Spleen (tissue), 11 donors: Measurements from ENCODE around the gene FES. TPM values are rescaled to one million over a fixed set of nuclear protein-coding genes. Genes with fewer than 3 reads are reported as not detected.
A peak's percentile ranks its signal among the peaks of the same experiment; 100 is the strongest.

Source experiments
- DNase-seq: peaks from one replicate; pipeline ENCODE4 v3.0.0-alpha.2; 2020
- H3K27ac ChIP-seq, 8 donors: fragments of 200-600 bp; sonication (generic) in 7 of 8; 1 replicate in 4 of 8; 2 replicates in 4 of 8; pipeline versions ENCODE4 v1.5.0 to v1.8.0; 2016 to 2021; ENCODE audit warnings: inconsistent platforms in 4 of 8, mild to moderate bottlenecking in 4 of 8, moderate library complexity in 1 of 8
- H3K27me3 ChIP-seq, 7 donors: fragments of 200-600 bp; sonication (generic) in 6 of 7; replicated peaks in 1 of 7; 1 replicate in 4 of 7; 2 replicates in 3 of 7; pipeline versions ENCODE4 v1.5.0 to v1.8.0; 2016 to 2021; ENCODE audit warnings: inconsistent platforms in 3 of 7, mild to moderate bottlenecking in 1 of 7
- H3K36me3 ChIP-seq, 6 donors: fragments of 200-600 bp; sonication (generic) in 5 of 6; 1 replicate in 4 of 6; 2 replicates in 2 of 6; pipeline versions ENCODE4 v1.5.0 to v1.8.0; 2016 to 2021; ENCODE audit warnings: inconsistent platforms in 2 of 6
- H3K4me1 ChIP-seq, 6 donors: fragments of 200-600 bp; sonication (generic) in 5 of 6; 1 replicate in 3 of 6; 2 replicates in 3 of 6; pipeline versions ENCODE4 v1.5.0 to v1.8.0; 2016 to 2021; ENCODE audit warnings: inconsistent platforms in 3 of 6
- H3K4me3 ChIP-seq, 8 donors: fragments of 200-600 bp; sonication (generic) in 7 of 8; 1 replicate in 4 of 8; 2 replicates in 4 of 8; pipeline versions ENCODE4 v1.5.0 to v1.8.0; 2016 to 2021; ENCODE audit warnings: inconsistent platforms in 4 of 8, mild to moderate bottlenecking in 4 of 8, moderate library complexity in 2 of 8
- H3K9me3 ChIP-seq, 8 donors: fragments of 200-600 bp; sonication (generic) in 7 of 8; 1 replicate in 4 of 8; 2 replicates in 4 of 8; pipeline versions ENCODE4 v1.5.0 to v1.8.0; 2016 to 2021; ENCODE audit warnings: inconsistent platforms in 4 of 8
- CTCF ChIP-seq, 11 experiments: fragments of 200-600 bp in 7 of 11; fragments of 450-650 bp in 4 of 11; sonication (generic) in 4 of 11; IDR thresholded peaks in 8 of 11; conservative IDR thresholded peaks in 3 of 11; 1 replicate in 7 of 11; 2 replicates in 4 of 11; pipeline versions ENCODE4 v1.4.0 to v1.8.0; 2016 to 2021; ENCODE audit warnings: antibody characterized with exemption in 11 of 11, inconsistent platforms in 4 of 11, mild to moderate bottlenecking in 1 of 11
- POLR2A ChIP-seq, 3 donors: fragments of 450-650 bp; IDR thresholded peaks; one replicate each; pipeline ENCODE4 v1.5.1; 2017; ENCODE audit warnings: antibody characterized with exemption in 3 of 3, mild to moderate bottlenecking in 1 of 3
- POLR2AphosphoS5 ChIP-seq, 3 donors: sonication (generic); formaldehyde crosslinking; IDR thresholded peaks; one replicate each; pipeline ENCODE4 v1.5.1; 2017; ENCODE audit warnings: antibody characterized with exemption in 3 of 3
- WGBS, 5 donors: extraction: QIAGEN DNeasy Blood & Tissue Kit in 3 of 5; methylation state at CpG; one replicate each; pipeline versions ENCODE4 v1.1.5 to v1.1.7; 2013 to 2018; 5-methylcytosine and 5-hydroxymethylcytosine counted together
- intact Hi-C: fragments of 100-400 bp; cut with DNase I; formaldehyde crosslinking; loops from one replicate; pipeline ENCODE4 v1.15.0; 2023; ENCODE audit warnings: low total_unique reads
- polyA plus RNA-seq, 3 donors: library from polyadenylated mRNA; stranded (reverse); fragments of 200-250 nt; gene quantifications; one replicate each; pipeline ENCODE4 v1.2.1, GENCODE V29; 2013
- total RNA-seq, 7 donors: library from RNA; depleted of rRNA in 3 of 7; stranded (reverse); fragments of >200 nt in 3 of 7; fragmentation: NEBNext Ultra II Directional in 4 of 7; extraction: Animal tissue kit (Norgen Biotek cat#: 25700) in 4 of 7; gene quantifications; one replicate each; pipeline versions ENCODE4 v1.1.0 to v1.2.1, GENCODE V29; 2016 to 2021
- donor health status: healthy with polysubstance abuse.
- donor health status: DM: no; HTN: no; CAD: no; lungs with moderate emphysema.
- donor health status: DM: no; HTN: no; CAD: no.
- donor health status: Bipolar disorder and iron deficiency.
- donor health status: healthy.
- donor health status: DM: no; HTN: no; CAD: no.
- donor health status: DM: yes; HTN: yes; CAD: no.

The FES gene
- total and polyA plus RNA-seq, 10 donors, result 39.5 to 369 (median 240) TPM

GRCh38 chr15:90889313-90889730, 5.0 kb downstream of the FES start:
- peaks cover 23 to 99% (median 71%) of the 10 kb centered on the region in 6 donors for H3K4me1 ChIP-seq
- intact Hi-C loops, result loop anchor here (5.0 to 10.0 kb wide), 2 partner anchors 55 to 172 kb away; partner anchors contain the start of gene BLM
- TF ChIP-seq POLR2AphosphoS5 (IDR thresholded peaks at IDR 0.05) (peak; percentile 43 to 79 (median 65)), POLR2A (IDR thresholded peaks at IDR 0.05) (no peak)
- peaks cover 9 to 83% (median 66%) of the 10 kb centered on the region in 6 donors for H3K36me3 ChIP-seq
- peak overlapping the region in 5 of 8 donors; percentile 42 to 98 (median 97) for H3K27ac ChIP-seq
- peak overlapping the region in 4 of 8 donors; percentile 0 to 80 (median 14) for H3K4me3 ChIP-seq
- H3K27me3 ChIP-seq, result peaks cover 0 to 12% (median 0%) of the 10 kb centered on the region in 7 donors
- DNase-seq, result peak; percentile 75
- H3K9me3 ChIP-seq, result no peaks in the 10 kb centered on the region
- 67 to 79% (median 72%) methylated on average over 7 to 18 of the region's 18 CpGs for WGBS, 5 donors

GRCh38 chr15:90889736-90890456, 5.6 kb downstream of the FES start:
- peak; percentile 74 for DNase-seq
- Histone ChIP-seq H3K27me3 (peaks cover 0 to 8% (median 0%) of the 10 kb centered on the region in 7 donors), H3K36me3 (peaks cover 9 to 89% (median 69%) of the 10 kb centered on the region in 6 donors), H3K9me3 (no peaks in the 10 kb centered on the region), H3K27ac (peak overlapping the region in 5 of 8 donors; percentile 27 to 98 (median 42)), H3K4me3 (peak overlapping the region in 4 of 8 donors; percentile 0 to 80 (median 14)), H3K4me1 (peaks cover 23 to 99% (median 68%) of the 10 kb centered on the region in 6 donors)
- intact Hi-C loops, result loop anchor here (5.0 to 10.0 kb wide), 2 partner anchors 55 to 173 kb away; partner anchors contain the start of gene BLM
- TF ChIP-seq POLR2AphosphoS5 (IDR thresholded peaks at IDR 0.05) (peak in 2 of 3 donors; percentile 19 to 66), CTCF (IDR thresholded peaks at IDR 0.05 in 8 of 11, conservative IDR thresholded peaks at IDR 0.05 in 3 of 11) (no peak)
- WGBS, 5 donors, result 80 to 93% (median 85%) methylated on average over 24 to 31 of the region's 31 CpGs

- peak in 2 of 3 donors; percentile 33 to 54 for TF ChIP-seq POLR2AphosphoS5 (IDR thresholded peaks at IDR 0.05)
- TF ChIP-seq CTCF (IDR thresholded peaks at IDR 0.05 in 8 of 11, conservative IDR thresholded peaks at IDR 0.05 in 3 of 11), result no peak
- WGBS, 5 donors, result 74 to 100% (median 76%) methylated on average over 10 to 12 of the region's 12 CpGs
- intact Hi-C loops, result no loop called here
- Histone ChIP-seq H3K4me1 (peaks cover 13 to 99% (median 68%) of the 10 kb centered on the region in 6 donors), H3K4me3 (peak overlapping the region in 2 of 8 donors; percentile 13 to 80), H3K27me3 (peaks cover 0 to 8% (median 0%) of the 10 kb centered on the region in 7 donors), H3K27ac (peak overlapping the region in 5 of 8 donors; percentile 27 to 98 (median 33)), H3K36me3 (peaks cover 9 to 99% (median 77%) of the 10 kb centered on the region in 6 donors), H3K9me3 (no peaks in the 10 kb centered on the region)
- peak; percentile 74 for DNase-seq
Observed at GRCh38 chr15:90890839-90891238, 6.5 kb downstream of the FES start.

DNA sequence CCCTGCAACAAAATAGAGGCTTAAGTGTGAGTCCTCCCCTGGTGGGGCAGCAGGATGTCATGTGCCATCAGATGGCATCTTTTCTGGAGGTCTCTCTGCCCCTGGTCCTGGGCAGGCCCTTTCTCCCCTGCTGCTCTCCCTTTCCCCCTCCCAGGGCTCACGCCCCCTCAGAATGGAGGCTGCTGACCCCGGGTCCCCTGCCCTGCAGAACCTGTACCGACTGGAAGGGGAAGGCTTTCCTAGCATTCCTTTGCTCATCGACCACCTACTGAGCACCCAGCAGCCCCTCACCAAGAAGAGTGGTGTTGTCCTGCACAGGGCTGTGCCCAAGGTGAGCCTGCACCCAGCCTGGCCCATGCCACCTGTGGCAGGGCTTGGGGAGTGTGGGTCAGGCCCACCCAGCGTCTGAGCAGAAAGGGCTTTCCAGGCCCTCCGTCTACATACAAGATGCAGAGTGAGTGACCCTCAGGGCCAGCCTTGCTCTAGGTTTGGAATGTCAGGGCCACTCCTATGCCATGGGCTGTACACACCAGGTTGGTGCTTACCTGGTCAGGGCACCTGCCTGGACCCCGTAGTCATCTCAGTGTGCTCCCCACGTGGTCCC, 7.1 kb downstream of the FES start:
- no peaks in the 10 kb centered on the region for H3K9me3 ChIP-seq
- H3K36me3 ChIP-seq, result peaks cover 9 to 100% (median 80%) of the 10 kb centered on the region in 6 donors
- peak overlapping the region in 4 of 8 donors; percentile 3 to 98 (median 36) for H3K27ac ChIP-seq
- DNase-seq, result no peak
- H3K27me3 ChIP-seq, result peaks cover 0 to 8% (median 0%) of the 10 kb centered on the region in 7 donors
- WGBS, 5 donors, result 79 to 92% (median 90%) methylated on average over 8 of the region's 8 CpGs
- TF ChIP-seq CTCF (IDR thresholded peaks at IDR 0.05 in 8 of 11, conservative IDR thresholded peaks at IDR 0.05 in 3 of 11) (no peak), POLR2AphosphoS5 (IDR thresholded peaks at IDR 0.05) (peak in 2 of 3 donors; percentile 9 to 57)
- peaks cover 8 to 99% (median 68%) of the 10 kb centered on the region in 6 donors for H3K4me1 ChIP-seq
- H3K4me3 ChIP-seq, result no peak overlapping the region
- intact Hi-C loops, result no loop called here
